Esophagus (tissue), 2 donors: ENCODE measurements around the gene TMEM108. TPM values are rescaled to one million over a fixed set of nuclear protein-coding genes. Genes with fewer than 3 reads are reported as not detected.

Source experiments
- H3K27ac ChIP-seq, 2 donors: one replicate each; pipeline ENCODE4 v1.5.1; 2013; ENCODE audit warnings: low read depth in 2 of 2, mild to moderate bottlenecking in 2 of 2, inconsistent platforms in 1 of 2, low read length in 1 of 2, moderate library complexity in 1 of 2
- H3K27me3 ChIP-seq, 2 donors: one replicate each; pipeline ENCODE4 v1.6.1; 2013; ENCODE audit warnings: low read length in 2 of 2, control low read depth in 1 of 2, mild to moderate bottlenecking in 1 of 2; ENCODE audit not compliant: insufficient read depth in 2 of 2, control insufficient read depth in 1 of 2
- H3K36me3 ChIP-seq, 2 donors: one replicate each; pipeline ENCODE4 v1.6.1; 2013; ENCODE audit warnings: low read length in 1 of 2; ENCODE audit not compliant: control insufficient read depth in 2 of 2, insufficient read depth in 2 of 2
- H3K4me1 ChIP-seq, 2 donors: one replicate each; pipeline ENCODE4 v1.6.1; 2013; ENCODE audit warnings: low read length in 1 of 2; ENCODE audit not compliant: control insufficient read depth in 2 of 2, insufficient read depth in 2 of 2
- H3K4me3 ChIP-seq, 2 donors: one replicate each; pipeline ENCODE4 v1.5.1; 2013; ENCODE audit warnings: low read length in 2 of 2, mild to moderate bottlenecking in 2 of 2, low read depth in 1 of 2, moderate library complexity in 1 of 2
- H3K9me3 ChIP-seq, 2 donors: one replicate each; pipeline ENCODE4 v1.6.1; 2013; ENCODE audit warnings: mild to moderate bottlenecking in 2 of 2, low read depth in 1 of 2, low read length in 1 of 2, moderate library complexity in 1 of 2; ENCODE audit not compliant: control insufficient read depth in 2 of 2, insufficient read depth in 1 of 2
- WGBS, 2 donors: extraction: QIAGEN DNeasy Blood & Tissue Kit; methylation state at CpG; one replicate each; pipeline ENCODE4 v1.1.7; 2013; 5-methylcytosine and 5-hydroxymethylcytosine counted together
- polyA plus RNA-seq, 2 donors: library from polyadenylated mRNA; stranded (reverse); fragments of 200-250 nt; gene quantifications; one replicate each; pipeline ENCODE4 v1.2.3, GENCODE V29; 2013
- donor health status: healthy with polysubstance abuse.
- donor health status: Bipolar disorder and iron deficiency.

The TMEM108 gene
- polyA plus RNA-seq, 2 donors = 0.41 to 2.7 TPM

- no peak overlapping the region for H3K27ac ChIP-seq
- no peaks in the 10 kb centered on the region for H3K4me1 ChIP-seq
- H3K9me3 ChIP-seq = no peaks in the 10 kb centered on the region
- 92 to 97% methylated on average over 2 of the region's 2 CpGs for WGBS, 2 donors
- H3K27me3 ChIP-seq = no peaks in the 10 kb centered on the region
- H3K4me3 ChIP-seq = no peak overlapping the region
- no peaks in the 10 kb centered on the region for H3K36me3 ChIP-seq
Observed at GRCh38 chr3:133050891-133051290, 12.7 kb downstream of the TMEM108 start.

DNA sequence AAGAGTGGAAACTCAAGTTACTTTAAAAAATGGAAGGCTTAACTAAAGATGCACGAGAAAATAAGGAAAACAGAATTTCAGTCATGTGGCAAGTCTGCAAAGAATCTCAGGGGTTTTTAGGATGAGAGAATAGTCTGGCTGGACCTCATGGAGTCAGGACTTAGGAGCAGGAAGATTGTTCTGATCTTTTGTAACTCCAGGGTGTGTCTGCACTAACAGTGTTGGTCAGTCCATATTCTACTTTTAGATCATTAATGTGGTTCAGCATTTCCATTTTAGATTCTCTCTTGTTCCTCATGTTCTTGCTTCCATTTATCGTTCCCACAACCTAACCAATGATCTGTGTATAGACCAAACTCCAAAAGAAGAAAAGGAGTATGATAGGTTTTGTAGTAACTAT is 15.3 kb downstream of the TMEM108 start:
- H3K4me1 ChIP-seq = no peaks in the 10 kb centered on the region
- no peaks in the 10 kb centered on the region for H3K27me3 ChIP-seq
- H3K4me3 ChIP-seq = no peak overlapping the region
- H3K9me3 ChIP-seq = no peaks in the 10 kb centered on the region
- H3K36me3 ChIP-seq = no peaks in the 10 kb centered on the region
- no peak overlapping the region for H3K27ac ChIP-seq
- 71 to 72% methylated on average over 2 of the region's 2 CpGs for WGBS, 2 donors

DNA sequence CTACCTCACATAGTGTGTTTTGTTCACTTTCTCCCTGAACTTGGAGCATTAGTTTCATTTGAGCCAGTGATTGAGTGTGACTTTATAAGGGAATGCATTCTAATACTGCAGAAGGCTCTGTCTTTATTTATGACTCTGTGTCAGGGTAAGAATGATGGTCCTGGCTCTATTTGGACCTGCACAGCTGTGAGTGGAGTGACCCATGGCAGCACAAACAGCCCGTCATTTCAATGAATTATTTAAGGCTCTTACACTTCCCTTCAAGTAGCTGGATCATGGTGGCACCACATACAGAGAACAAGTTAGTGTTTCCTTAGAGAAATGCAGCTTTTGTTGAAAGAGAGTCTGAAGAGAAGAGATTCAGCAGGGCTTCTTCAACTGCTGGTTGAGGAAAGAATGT is 16.4 kb downstream of the TMEM108 start:
- no peaks in the 10 kb centered on the region for H3K9me3 ChIP-seq
- H3K27me3 ChIP-seq = no peaks in the 10 kb centered on the region
- no peaks in the 10 kb centered on the region for H3K4me1 ChIP-seq
- no peak overlapping the region for H3K27ac ChIP-seq
- WGBS, 2 donors = 76 to 82% methylated on average over 1 of the region's 1 CpG
- H3K4me3 ChIP-seq = no peak overlapping the region
- H3K36me3 ChIP-seq = no peaks in the 10 kb centered on the region

- H3K9me3 ChIP-seq = no peaks in the 10 kb centered on the region
- 45 to 64% methylated on average over 1 of the region's 1 CpG for WGBS, 2 donors
- no peaks in the 10 kb centered on the region for H3K36me3 ChIP-seq
- no peaks in the 10 kb centered on the region for H3K27me3 ChIP-seq
- H3K4me1 ChIP-seq = no peaks in the 10 kb centered on the region
- no peak overlapping the region for H3K27ac ChIP-seq
- H3K4me3 ChIP-seq = no peak overlapping the region
Observed at GRCh38 chr3:133055339-133055738, 17.1 kb downstream of the TMEM108 start.

- Histone ChIP-seq H3K9me3 (no peaks in the 10 kb centered on the region), H3K36me3 (no peaks in the 10 kb centered on the region), H3K4me1 (no peaks in the 10 kb centered on the region), H3K27ac (no peak overlapping the region), H3K4me3 (no peak overlapping the region), H3K27me3 (no peaks in the 10 kb centered on the region)
- 80 to 82% methylated on average over 4 of the region's 4 CpGs for WGBS, 2 donors
Observed at GRCh38 chr3:133058243-133058642, 20.1 kb downstream of the TMEM108 start.

GRCh38 chr3:133058831-133059230 is 20.6 kb downstream of the TMEM108 start:
- no peaks in the 10 kb centered on the region for H3K36me3 ChIP-seq
- 59 to 66% methylated on average over 6 of the region's 6 CpGs for WGBS, 2 donors
- H3K4me3 ChIP-seq = no peak overlapping the region
- H3K9me3 ChIP-seq = no peaks in the 10 kb centered on the region
- H3K27me3 ChIP-seq = no peaks in the 10 kb centered on the region
- H3K27ac ChIP-seq = no peak overlapping the region
- H3K4me1 ChIP-seq = no peaks in the 10 kb centered on the region

- H3K4me3 ChIP-seq = no peak overlapping the region
- H3K4me1 ChIP-seq = no peaks in the 10 kb centered on the region
- no peaks in the 10 kb centered on the region for H3K36me3 ChIP-seq
- H3K27me3 ChIP-seq = no peaks in the 10 kb centered on the region
- WGBS, 2 donors = 97% methylated on average over 7 of the region's 7 CpGs
- no peaks in the 10 kb centered on the region for H3K9me3 ChIP-seq
- H3K27ac ChIP-seq = no peak overlapping the region
Observed at GRCh38 chr3:133065193-133065961, 27.2 kb downstream of the TMEM108 start.

DNA sequence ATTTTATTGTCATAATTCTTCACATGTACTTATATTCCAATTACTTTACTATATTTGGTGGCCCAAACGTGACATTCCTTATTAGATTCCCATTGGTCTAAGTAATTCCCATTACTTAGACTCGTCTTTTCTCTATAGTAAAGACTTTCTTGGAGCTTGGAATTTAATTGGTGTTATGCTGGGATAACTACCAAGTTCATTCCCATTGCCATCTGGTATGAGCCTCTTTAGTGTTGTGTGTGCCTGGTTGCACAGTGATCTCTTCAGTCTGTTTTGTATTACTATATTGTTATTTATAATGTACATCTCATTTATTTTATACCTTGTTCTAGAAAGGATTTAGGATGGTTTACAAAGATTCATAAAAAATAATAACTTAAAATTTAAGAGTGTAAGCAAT is 27.8 kb downstream of the TMEM108 start:
- Histone ChIP-seq H3K27me3 (no peaks in the 10 kb centered on the region), H3K4me1 (no peaks in the 10 kb centered on the region), H3K4me3 (no peak overlapping the region), H3K27ac (no peak overlapping the region), H3K36me3 (no peaks in the 10 kb centered on the region), H3K9me3 (no peaks in the 10 kb centered on the region)
- WGBS, 2 donors = 74 to 88% methylated on average over 2 of the region's 2 CpGs

GRCh38 chr3:133069556-133070286 is 31.5 kb downstream of the TMEM108 start:
- Histone ChIP-seq H3K27me3 (no peaks in the 10 kb centered on the region), H3K4me3 (no peak overlapping the region), H3K4me1 (no peaks in the 10 kb centered on the region), H3K36me3 (no peaks in the 10 kb centered on the region), H3K9me3 (no peaks in the 10 kb centered on the region), H3K27ac (no peak overlapping the region)
- WGBS, 2 donors = 63 to 71% methylated on average over 2 of the region's 2 CpGs

- Histone ChIP-seq H3K27me3 (no peaks in the 10 kb centered on the region), H3K4me3 (no peak overlapping the region), H3K27ac (no peak overlapping the region), H3K9me3 (no peaks in the 10 kb centered on the region), H3K36me3 (no peaks in the 10 kb centered on the region), H3K4me1 (no peaks in the 10 kb centered on the region)
- WGBS, 2 donors = 85 to 90% methylated on average over 4 of the region's 4 CpGs
Observed at GRCh38 chr3:133074977-133075376, 36.8 kb downstream of the TMEM108 start.
